ENCODE data around the gene WARS2. TPM values are rescaled to one million over a fixed set of nuclear protein-coding genes. Genes with fewer than 3 reads are reported as not detected.

WARS2 gene
- total and polyA plus RNA-seq, 2 of the 8 experiments (the other 6 are each of a cell fraction or from before 2014, with no cell fraction given), result 4.3 to 12.9 TPM

DNA sequence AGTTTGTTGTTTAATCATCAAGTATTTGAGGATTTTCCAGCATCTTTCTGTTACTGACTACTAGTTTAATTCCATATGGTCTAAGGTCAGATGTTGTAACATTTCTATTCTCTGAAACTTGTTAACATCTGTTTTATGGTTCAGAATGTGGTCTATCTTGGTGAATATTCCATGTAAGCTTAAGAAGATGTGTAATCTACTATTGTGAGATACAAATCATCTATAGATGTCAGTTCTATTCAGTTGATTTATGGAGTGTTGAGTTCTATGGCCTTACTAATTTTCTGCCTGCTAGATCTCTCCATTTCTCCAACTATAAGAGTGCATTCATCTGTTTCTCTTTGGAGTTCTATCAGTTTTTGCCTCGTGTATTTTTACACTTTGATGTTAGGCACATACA, 31.5 kb downstream of the WARS2 start:
- no peaks in the 10 kb centered on the region for H3K4me1 ChIP-seq (replicated peaks in 1 of 4; ENCODE audit: control insufficient read depth in 3 of 4, insufficient read depth in 4 of 4, low read length in 3 of 4)
- H2BK15ac ChIP-seq (ENCODE audit: low read length), result no peak overlapping the region
- ChIA-PET CTCF (ENCODE audit: partially characterized antibody) (no interaction called here), POLR2A (ENCODE audit: partially characterized antibody) (no interaction called here)
- no peak overlapping the region for H4K8ac ChIP-seq (ENCODE audit: extremely low read depth, insufficient read depth, low read length)
- no peak overlapping the region for H3K14ac ChIP-seq (ENCODE audit: insufficient read length)
- no peak overlapping the region for H2BK12ac ChIP-seq (ENCODE audit: low read depth, low read length)
- no peak overlapping the region for H3K27ac ChIP-seq (ENCODE audit: low read depth, low read length)
- no peak overlapping the region for H4K91ac ChIP-seq (replicated peaks; ENCODE audit: insufficient read length, low read length)
- 94% methylated on average over 1 of the region's 1 CpG; no CpG with 5 or more reads in 1 of the 2 experiments for WGBS, 2 experiments (ENCODE audit: extremely low coverage in 1 of 2, insufficient coverage in 1 of 2, insufficient read length in 1 of 2, insufficient replicate concordance in 2 of 2, low coverage in 1 of 2, low lambda C conversion rate in 2 of 2, missing lambda C conversion rate in 1 of 2)
- no peaks in the 10 kb centered on the region for H3K36me3 ChIP-seq (ENCODE audit: control insufficient read depth in 2 of 4, insufficient read depth in 4 of 4, low read length in 3 of 4)
- no peak overlapping the region for H3K4me2 ChIP-seq (ENCODE audit: insufficient read depth in 1 of 2, low read depth in 2 of 2, low read length in 2 of 2)
- no peak overlapping the region for H2AFZ ChIP-seq (ENCODE audit: low read length)
- FAIRE-seq (no peak), DNase-seq (ENCODE audit: low read depth in 1 of 2, low spot score in 2 of 2) (no peak)
- no peak overlapping the region for H2BK120ac ChIP-seq (replicated peaks; ENCODE audit: low read depth, low read length)
- H4K20me1 ChIP-seq (replicated peaks in 1 of 2; ENCODE audit: control insufficient read depth in 1 of 2, insufficient read depth in 2 of 2, low read length in 2 of 2), result no peaks in the 10 kb centered on the region
- H3K79me1 ChIP-seq (ENCODE audit: low read depth, low read length), result no peaks in the 10 kb centered on the region
- H3K23me2 ChIP-seq (ENCODE audit: low read depth, low read length), result no peaks in the 10 kb centered on the region
- H3K9me3 ChIP-seq (ENCODE audit: insufficient read depth in 2 of 2, low read depth in 1 of 2, low read length in 1 of 2), result no peaks in the 10 kb centered on the region
- H2BK5ac ChIP-seq (ENCODE audit: low read depth, low read length), result no peak overlapping the region
- H3K23ac ChIP-seq (ENCODE audit: insufficient read length), result no peak overlapping the region
- no peak overlapping the region for H3K56ac ChIP-seq (replicated peaks; ENCODE audit: insufficient read length, low read depth, low read length)
- no peaks in the 10 kb centered on the region for H3K27me3 ChIP-seq (replicated peaks in 1 of 4; ENCODE audit: control insufficient read depth in 3 of 4, extremely low read depth in 1 of 4, insufficient read depth in 3 of 4, low read length in 3 of 4)
- H3K9ac ChIP-seq (replicated peaks in 1 of 4; ENCODE audit: extremely low read depth in 1 of 4, low read depth in 3 of 4, low read length in 3 of 4), result no peak overlapping the region
- no peak overlapping the region for H3K4ac ChIP-seq (replicated peaks; ENCODE audit: insufficient read length, low read depth, low read length)
- no peaks in the 10 kb centered on the region for H3K79me2 ChIP-seq (ENCODE audit: control insufficient read depth in 1 of 2, insufficient read depth in 2 of 2, low read length in 2 of 2)
- no peak overlapping the region for H2AK5ac ChIP-seq (ENCODE audit: low read depth, low read length)
- no peak overlapping the region for H3K18ac ChIP-seq (ENCODE audit: extremely low read depth, low read length)
- no peak for TF ChIP-seq CEBPB (IDR thresholded peaks at IDR 0.05; ENCODE audit: low read depth, low read length)
- no peak for TF ChIP-seq POLR2A (IDR thresholded peaks at IDR 0.05; ENCODE audit: control extremely low read depth in 1 of 2, low read depth in 2 of 2, low read length in 2 of 2)
- no peak for TF ChIP-seq RBBP5 (IDR thresholded peaks at IDR 0.05; ENCODE audit: borderline replicate concordance, low read depth, low read length)
- TF ChIP-seq JUND (IDR thresholded peaks at IDR 0.05; ENCODE audit: low read length), result no peak
- TF ChIP-seq TBP (IDR thresholded peaks at IDR 0.05; ENCODE audit: low read depth, low read length), result no peak
- no peak for TF ChIP-seq GTF2F1 (IDR thresholded peaks at IDR 0.05; ENCODE audit: borderline replicate concordance, low read depth, low read length)
- no peak for TF ChIP-seq CHD1 (IDR thresholded peaks at IDR 0.05; ENCODE audit: low read depth, low read length)
- no peak for TF ChIP-seq SRF (IDR thresholded peaks at IDR 0.05; ENCODE audit: low read depth, low read length)
- TF ChIP-seq TCF12 (IDR thresholded peaks at IDR 0.05; ENCODE audit: low read depth, low read length), result no peak
- TF ChIP-seq ZNF274 (IDR thresholded peaks at IDR 0.05; ENCODE audit: borderline replicate concordance, extremely low read depth, low read length), result no peak
- no peak overlapping the region for H4K5ac ChIP-seq (ENCODE audit: insufficient read length, low read depth, low read length)
- H3K4me3 ChIP-seq (ENCODE audit: extremely low read depth in 1 of 4, insufficient read depth in 2 of 4, low read depth in 3 of 4, low read length in 4 of 4), result no peak overlapping the region
- no peak overlapping the region for H2BK20ac ChIP-seq (ENCODE audit: low read length)

All from H1 (cell line).